ENCODE measurements around the gene SLC2A3.

- TF ChIP-seq CTCF (IDR thresholded peaks at IDR 0.05) (no peak), POLR2A (IDR thresholded peaks at IDR 0.05) (no peak), POLR2AphosphoS5 (IDR thresholded peaks at IDR 0.05) (no peak)
Observed at GRCh38 chr12:7934091-7934888, 1.7 kb downstream of the SLC2A3 start.
